Peyer's patch (tissue), 4 donors: ENCODE measurements around the gene USP32. TPM values are rescaled to one million over a fixed set of nuclear protein-coding genes. Genes with fewer than 3 reads are reported as not detected.
"Not testable (repeated sequence)": the region's sequence is repeated elsewhere in the genome, so short reads cannot be mapped to it uniquely, and the experiment has no call there.

Experiments used
- DNase-seq, 3 donors: peaks; one replicate each; pipeline ENCODE4 v3.0.0-alpha.2; 2017 to 2019
- H3K27ac ChIP-seq, 4 donors: fragments of 200-600 bp; sonication (generic); one replicate each; pipeline ENCODE4 v1.5.1; 2016 to 2019
- H3K27me3 ChIP-seq, 2 donors: fragments of 200-600 bp; sonication (generic); one replicate each; pipeline ENCODE4 v1.5.1; 2019
- H3K36me3 ChIP-seq, 3 donors: fragments of 200-600 bp; sonication (generic); one replicate each; pipeline ENCODE4 v1.5.1; 2016 to 2019
- H3K4me1 ChIP-seq, 4 donors: fragments of 200-600 bp; sonication (generic); one replicate each; pipeline ENCODE4 v1.5.1; 2016 to 2019
- H3K4me3 ChIP-seq, 4 donors: fragments of 200-600 bp; sonication (generic); 1 replicate in 3 of 4; 2 replicates in 1 of 4; pipeline ENCODE4 v1.5.1; 2016 to 2019; ENCODE audit warnings: mild to moderate bottlenecking in 1 of 4
- H3K9me3 ChIP-seq, 4 donors: fragments of 200-600 bp; sonication (generic); one replicate each; pipeline ENCODE4 v1.5.1; 2016 to 2019; ENCODE audit warnings: mild to moderate bottlenecking in 1 of 4
- POLR2A ChIP-seq, 2 donors: fragments of 450-650 bp; IDR thresholded peaks; one replicate each; pipeline ENCODE4 v1.5.1; 2017; ENCODE audit warnings: antibody characterized with exemption in 2 of 2, mild to moderate bottlenecking in 2 of 2, moderate library complexity in 2 of 2
- total RNA-seq, 4 donors: library from RNA; depleted of rRNA; stranded (reverse); fragments of >200 nt; gene quantifications; one replicate each; pipeline ENCODE4 v1.1.0, GENCODE V29; 2016
- TF ChIP-seq, protein P1 (sequence below), 6 experiments: fragments of 450-650 bp in 4 of 6; fragments of 200-600 bp in 2 of 6; sonication (generic) in 1 of 6; IDR thresholded peaks; one replicate each; pipeline ENCODE4 v1.5.1; 2017 to 2019; ENCODE audit warnings: antibody characterized with exemption in 6 of 6, mild to moderate bottlenecking in 3 of 6, moderate library complexity in 1 of 6

The USP32 gene
- total RNA-seq, 4 donors from 2014 or later: 31.5 to 52.8 (median 48.6) TPM

- Histone ChIP-seq H3K9me3 (no peaks in the 10 kb centered on the region), H3K27me3 (no peaks in the 10 kb centered on the region), H3K36me3 (no peaks in the 10 kb centered on the region), H3K4me1 (no peaks in the 10 kb centered on the region), H3K4me3 (no peak overlapping the region), H3K27ac (no peak overlapping the region)
- TF ChIP-seq, protein P1, sequence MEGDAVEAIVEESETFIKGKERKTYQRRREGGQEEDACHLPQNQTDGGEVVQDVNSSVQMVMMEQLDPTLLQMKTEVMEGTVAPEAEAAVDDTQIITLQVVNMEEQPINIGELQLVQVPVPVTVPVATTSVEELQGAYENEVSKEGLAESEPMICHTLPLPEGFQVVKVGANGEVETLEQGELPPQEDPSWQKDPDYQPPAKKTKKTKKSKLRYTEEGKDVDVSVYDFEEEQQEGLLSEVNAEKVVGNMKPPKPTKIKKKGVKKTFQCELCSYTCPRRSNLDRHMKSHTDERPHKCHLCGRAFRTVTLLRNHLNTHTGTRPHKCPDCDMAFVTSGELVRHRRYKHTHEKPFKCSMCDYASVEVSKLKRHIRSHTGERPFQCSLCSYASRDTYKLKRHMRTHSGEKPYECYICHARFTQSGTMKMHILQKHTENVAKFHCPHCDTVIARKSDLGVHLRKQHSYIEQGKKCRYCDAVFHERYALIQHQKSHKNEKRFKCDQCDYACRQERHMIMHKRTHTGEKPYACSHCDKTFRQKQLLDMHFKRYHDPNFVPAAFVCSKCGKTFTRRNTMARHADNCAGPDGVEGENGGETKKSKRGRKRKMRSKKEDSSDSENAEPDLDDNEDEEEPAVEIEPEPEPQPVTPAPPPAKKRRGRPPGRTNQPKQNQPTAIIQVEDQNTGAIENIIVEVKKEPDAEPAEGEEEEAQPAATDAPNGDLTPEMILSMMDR (IDR thresholded peaks at IDR 0.05): no peak
- TF ChIP-seq POLR2A (IDR thresholded peaks at IDR 0.05): no peak
- DNase-seq: no peak
Observed at GRCh38 chr17:60426596-60426995, 34.7 kb upstream of the USP32 start.

GRCh38 chr17:60425626-60426025, 33.7 kb upstream of the USP32 start:
- H3K4me3 ChIP-seq: no peak overlapping the region
- H3K36me3 ChIP-seq: no peaks in the 10 kb centered on the region
- no peak for DNase-seq
- no peak overlapping the region for H3K27ac ChIP-seq
- TF ChIP-seq POLR2A (IDR thresholded peaks at IDR 0.05): no peak
- TF ChIP-seq, protein P1 (IDR thresholded peaks at IDR 0.05): no peak
- no peaks in the 10 kb centered on the region for H3K4me1 ChIP-seq
- no peaks in the 10 kb centered on the region for H3K27me3 ChIP-seq
- no peaks in the 10 kb centered on the region for H3K9me3 ChIP-seq

DNA sequence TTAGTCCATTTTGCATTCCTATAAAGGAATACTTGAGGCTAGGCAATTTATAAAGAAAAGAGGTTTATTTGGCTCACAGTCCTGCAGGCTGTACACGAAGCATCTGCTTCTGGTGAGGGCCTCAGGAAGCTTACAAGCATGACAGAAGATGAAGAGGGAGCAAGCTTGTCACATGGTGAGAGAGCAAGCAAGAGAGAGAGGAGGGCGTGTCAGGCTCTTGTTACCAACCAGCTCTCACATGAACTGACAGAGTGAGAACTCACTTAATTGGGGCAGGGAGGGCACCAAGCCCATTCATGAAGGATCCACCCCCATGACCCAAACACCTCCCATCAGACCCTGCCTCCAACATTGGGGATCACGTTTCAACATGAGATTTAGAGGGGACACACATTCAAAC, 31.9 kb upstream of the USP32 start:
- H3K9me3 ChIP-seq: no peaks in the 10 kb centered on the region
- H3K27ac ChIP-seq: no peak overlapping the region
- TF ChIP-seq POLR2A (IDR thresholded peaks at IDR 0.05): no peak
- TF ChIP-seq, protein P1 (IDR thresholded peaks at IDR 0.05): no peak
- DNase-seq: no peak
- H3K4me3 ChIP-seq: no peak overlapping the region
- no peaks in the 10 kb centered on the region for H3K27me3 ChIP-seq
- H3K36me3 ChIP-seq: no peaks in the 10 kb centered on the region
- H3K4me1 ChIP-seq: no peaks in the 10 kb centered on the region

- no peak for DNase-seq
- no peaks in the 10 kb centered on the region for H3K27me3 ChIP-seq
- H3K4me1 ChIP-seq: no peaks in the 10 kb centered on the region
- peak within 1 kb of the TSS in 2 of 4 donors; percentile 28 to 70 for H3K27ac ChIP-seq
- peak within 1 kb of the TSS; percentile 50 to 66 (median 53) for H3K4me3 ChIP-seq
- no peaks in the 10 kb centered on the region for H3K36me3 ChIP-seq
- no peaks in the 10 kb centered on the region for H3K9me3 ChIP-seq
- TF ChIP-seq, protein P1 (IDR thresholded peaks at IDR 0.05): no peak
- TF ChIP-seq POLR2A (IDR thresholded peaks at IDR 0.05): no peak
Observed at GRCh38 chr17:60422162-60422665, 30.3 kb upstream of the USP32 start, which contains the start of gene CHCT1. TSS of gene CHCT1 (plus strand) at chr17:60422489. CDS start at chr17:60422593, 104 bp downstream.

- peak overlapping the region; percentile 50 to 66 (median 53) for H3K4me3 ChIP-seq
- H3K27me3 ChIP-seq: no peaks in the 10 kb centered on the region
- H3K36me3 ChIP-seq: no peaks in the 10 kb centered on the region
- H3K9me3 ChIP-seq: no peaks in the 10 kb centered on the region
- no peaks in the 10 kb centered on the region for H3K4me1 ChIP-seq
- DNase-seq: peak; percentile 68 to 84 (median 75)
- H3K27ac ChIP-seq: peak overlapping the region in 2 of 4 donors; percentile 28 to 70
- no peak for TF ChIP-seq POLR2A (IDR thresholded peaks at IDR 0.05)
- TF ChIP-seq, protein P1 (IDR thresholded peaks at IDR 0.05): peak; percentile 25 to 98 (median 84)
Observed at GRCh38 chr17:60421273-60422161, 29.6 kb upstream of the USP32 start.

DNA sequence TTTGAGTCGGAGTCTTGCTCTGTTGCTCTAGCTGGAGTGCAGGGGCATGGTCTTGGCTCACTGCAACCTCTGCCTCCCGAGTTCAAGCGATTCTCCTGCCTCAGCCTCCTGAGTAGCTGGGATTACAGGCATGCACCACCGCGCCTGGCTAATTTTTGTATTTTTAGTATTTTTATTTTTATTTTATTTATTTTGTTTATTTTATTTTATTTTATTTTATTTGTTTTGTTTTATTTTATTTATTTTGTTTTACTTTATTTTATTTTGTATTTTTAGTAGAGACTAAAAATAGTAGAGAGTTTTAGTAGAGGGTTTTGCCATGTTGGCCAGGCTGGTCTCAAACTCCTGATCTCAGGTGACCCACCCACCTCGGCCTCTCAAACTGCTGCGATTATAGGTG, 27.9 kb upstream of the USP32 start:
- not testable (repeated sequence) for H3K36me3 ChIP-seq, H3K9me3 ChIP-seq, H3K4me1 ChIP-seq, H3K27ac ChIP-seq, DNase-seq, H3K27me3 ChIP-seq, H3K4me3 ChIP-seq

GRCh38 chr17:60419003-60419402, 27.1 kb upstream of the USP32 start:
- H3K27me3 ChIP-seq, DNase-seq, H3K27ac ChIP-seq, H3K4me3 ChIP-seq, H3K4me1 ChIP-seq, H3K9me3 ChIP-seq, H3K36me3 ChIP-seq: not testable (repeated sequence)
